IPS-15b (cell line): ENCODE results near the gene INTS14.

Source experiments
- H3K27me3 ChIP-seq: one replicate; pipeline ENCODE4 v1.6.1; 2013; ENCODE audit warnings: low read length; ENCODE audit not compliant: control insufficient read depth, insufficient read depth
- H3K36me3 ChIP-seq: one replicate; pipeline ENCODE4 v1.6.1; 2013; ENCODE audit warnings: low read length; ENCODE audit not compliant: control insufficient read depth, insufficient read depth
- H3K4me1 ChIP-seq: one replicate; pipeline ENCODE4 v1.6.1; 2013; ENCODE audit warnings: mild to moderate bottlenecking, low read length; ENCODE audit not compliant: control insufficient read depth, insufficient read depth
- H3K4me3 ChIP-seq: one replicate; pipeline ENCODE4 v1.5.1; 2013; ENCODE audit warnings: low read depth, low read length
- H3K9ac ChIP-seq: one replicate; pipeline ENCODE4 v1.6.1; 2013; ENCODE audit warnings: low read depth, mild to moderate bottlenecking, low read length
- H3K9me3 ChIP-seq: one replicate; pipeline ENCODE4 v1.6.1; 2013; ENCODE audit warnings: mild to moderate bottlenecking, low read length; ENCODE audit not compliant: control insufficient read depth, insufficient read depth

INTS14 gene

GRCh38 chr15:65610871-65611718 lies at the start of gene INTS14:
Gene INTS14, minus strand, starts transcription at chr15:65611131. Its CDS starts 3,751 bp downstream, at chr15:65607380.
- no peaks in the 10 kb centered on the region for H3K27me3 ChIP-seq
- no peaks in the 10 kb centered on the region for H3K9me3 ChIP-seq
- H3K36me3 ChIP-seq = peaks cover 2% of the 10 kb centered on the region
- peak within 1 kb of the TSS; percentile 97 for H3K9ac ChIP-seq
- peak within 1 kb of the TSS; percentile 96 for H3K4me3 ChIP-seq
- peaks cover 8% of the 10 kb centered on the region for H3K4me1 ChIP-seq

- no peak overlapping the region for H3K4me3 ChIP-seq
- H3K9me3 ChIP-seq = no peaks in the 10 kb centered on the region
- H3K4me1 ChIP-seq = no peaks in the 10 kb centered on the region
- H3K27me3 ChIP-seq = no peaks in the 10 kb centered on the region
- H3K36me3 ChIP-seq = no peaks in the 10 kb centered on the region
- H3K9ac ChIP-seq = no peak overlapping the region
Measured at GRCh38 chr15:65659502-65660052, 48.6 kb upstream of the INTS14 start.

- no peaks in the 10 kb centered on the region for H3K9me3 ChIP-seq
- no peaks in the 10 kb centered on the region for H3K36me3 ChIP-seq
- no peaks in the 10 kb centered on the region for H3K27me3 ChIP-seq
- no peak overlapping the region for H3K4me3 ChIP-seq
- H3K9ac ChIP-seq = no peak overlapping the region
- no peaks in the 10 kb centered on the region for H3K4me1 ChIP-seq
Measured at GRCh38 chr15:65655457-65655856, 44.5 kb upstream of the INTS14 start.

GRCh38 chr15:65655026-65655425 lies 44.1 kb upstream of the INTS14 start:
- Histone ChIP-seq H3K9ac (no peak overlapping the region), H3K4me1 (no peaks in the 10 kb centered on the region), H3K9me3 (no peaks in the 10 kb centered on the region), H3K4me3 (no peak overlapping the region), H3K27me3 (no peaks in the 10 kb centered on the region), H3K36me3 (no peaks in the 10 kb centered on the region)

- Histone ChIP-seq H3K9ac (no peak overlapping the region), H3K9me3 (no peaks in the 10 kb centered on the region), H3K27me3 (no peaks in the 10 kb centered on the region), H3K4me1 (no peaks in the 10 kb centered on the region), H3K4me3 (no peak overlapping the region), H3K36me3 (no peaks in the 10 kb centered on the region)
Measured at GRCh38 chr15:65653801-65654521, 43.0 kb upstream of the INTS14 start.

- Histone ChIP-seq H3K9ac (no peak overlapping the region), H3K27me3 (no peaks in the 10 kb centered on the region), H3K36me3 (no peaks in the 10 kb centered on the region), H3K4me3 (no peak overlapping the region), H3K4me1 (no peaks in the 10 kb centered on the region), H3K9me3 (no peaks in the 10 kb centered on the region)
Measured at GRCh38 chr15:65653341-65653740, 42.4 kb upstream of the INTS14 start.

- Histone ChIP-seq H3K36me3 (no peaks in the 10 kb centered on the region), H3K9ac (no peak overlapping the region), H3K4me1 (no peaks in the 10 kb centered on the region), H3K27me3 (no peaks in the 10 kb centered on the region), H3K4me3 (no peak overlapping the region), H3K9me3 (no peaks in the 10 kb centered on the region)
Measured at GRCh38 chr15:65651831-65652749, 41.2 kb upstream of the INTS14 start.

GRCh38 chr15:65651042-65651322 lies 40.1 kb upstream of the INTS14 start:
- Histone ChIP-seq H3K27me3 (no peaks in the 10 kb centered on the region), H3K9ac (no peak overlapping the region), H3K9me3 (no peaks in the 10 kb centered on the region), H3K36me3 (no peaks in the 10 kb centered on the region), H3K4me3 (no peak overlapping the region), H3K4me1 (no peaks in the 10 kb centered on the region)

- Histone ChIP-seq H3K36me3 (no peaks in the 10 kb centered on the region), H3K4me3 (no peak overlapping the region), H3K27me3 (no peaks in the 10 kb centered on the region), H3K4me1 (no peaks in the 10 kb centered on the region), H3K9ac (no peak overlapping the region), H3K9me3 (no peaks in the 10 kb centered on the region)
Measured at GRCh38 chr15:65650312-65651041, 39.5 kb upstream of the INTS14 start.

- H3K36me3 ChIP-seq = no peaks in the 10 kb centered on the region
- no peaks in the 10 kb centered on the region for H3K9me3 ChIP-seq
- H3K4me1 ChIP-seq = no peaks in the 10 kb centered on the region
- no peak overlapping the region for H3K4me3 ChIP-seq
- no peak overlapping the region for H3K9ac ChIP-seq
- no peaks in the 10 kb centered on the region for H3K27me3 ChIP-seq
Measured at GRCh38 chr15:65646486-65646885, 35.6 kb upstream of the INTS14 start.

GRCh38 chr15:65645392-65645791 lies 34.5 kb upstream of the INTS14 start:
- H3K9ac ChIP-seq = no peak overlapping the region

More at GRCh38 chr15:65645392-65645791, 34.5 kb upstream of the INTS14 start:
- H3K4me3 ChIP-seq = no peak overlapping the region
- no peaks in the 10 kb centered on the region for H3K36me3 ChIP-seq
- H3K9me3 ChIP-seq = no peaks in the 10 kb centered on the region
- H3K27me3 ChIP-seq = no peaks in the 10 kb centered on the region
- H3K4me1 ChIP-seq = no peaks in the 10 kb centered on the region
